GM18511 (cell line): ENCODE results near the gene EEFSEC.

Experiments used
- ATAC-seq: cut with Tn5 transposase; IDR thresholded peaks from one replicate; pipeline ENCODE4 v1.9.1; 2021; ENCODE audit warnings: mild to moderate bottlenecking, moderate library complexity; ENCODE audit not compliant: unreplicated experiment

The EEFSEC gene

DNA sequence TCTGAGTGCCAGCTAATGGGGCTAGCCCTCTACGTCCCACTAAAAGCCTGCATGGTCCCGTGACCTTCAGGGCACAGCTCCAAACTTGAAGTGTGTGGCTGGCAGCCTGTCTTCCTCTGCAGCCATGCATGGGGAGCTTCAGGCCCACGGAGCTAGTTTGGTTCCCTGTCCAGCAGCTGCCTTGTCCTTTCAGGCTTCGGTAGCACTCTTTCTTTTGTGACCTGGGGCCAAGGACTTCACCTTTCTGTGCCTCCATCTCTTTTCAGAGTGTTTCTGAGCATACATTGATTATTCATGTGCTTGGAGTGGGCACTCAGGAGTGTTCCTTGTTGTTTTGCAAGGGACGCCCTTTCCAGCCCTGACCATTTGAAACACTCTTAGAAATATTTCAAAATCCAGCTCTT, 158.2 kb downstream of the EEFSEC start:
- no peak for ATAC-seq

DNA sequence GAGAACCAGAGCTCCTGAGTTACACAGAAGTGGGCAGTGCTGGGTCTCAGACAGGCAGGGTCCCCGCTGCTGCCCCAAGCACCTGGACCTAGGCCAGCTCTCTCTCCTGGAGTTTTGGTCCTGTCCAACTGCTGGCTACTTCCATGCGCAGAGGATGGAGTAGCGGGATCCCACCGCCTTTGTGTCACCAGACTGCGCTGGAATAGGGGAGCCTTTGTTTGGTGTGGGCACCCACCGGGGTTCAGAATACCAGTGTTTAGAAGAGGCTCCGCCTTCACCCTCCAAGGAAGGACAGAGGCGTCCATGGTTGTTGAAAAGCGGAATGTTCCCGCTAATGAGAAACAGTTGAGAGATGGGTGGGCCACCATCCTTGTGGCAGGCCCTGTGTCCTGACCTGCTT, 159.0 kb downstream of the EEFSEC start:
- ATAC-seq = no peak

DNA sequence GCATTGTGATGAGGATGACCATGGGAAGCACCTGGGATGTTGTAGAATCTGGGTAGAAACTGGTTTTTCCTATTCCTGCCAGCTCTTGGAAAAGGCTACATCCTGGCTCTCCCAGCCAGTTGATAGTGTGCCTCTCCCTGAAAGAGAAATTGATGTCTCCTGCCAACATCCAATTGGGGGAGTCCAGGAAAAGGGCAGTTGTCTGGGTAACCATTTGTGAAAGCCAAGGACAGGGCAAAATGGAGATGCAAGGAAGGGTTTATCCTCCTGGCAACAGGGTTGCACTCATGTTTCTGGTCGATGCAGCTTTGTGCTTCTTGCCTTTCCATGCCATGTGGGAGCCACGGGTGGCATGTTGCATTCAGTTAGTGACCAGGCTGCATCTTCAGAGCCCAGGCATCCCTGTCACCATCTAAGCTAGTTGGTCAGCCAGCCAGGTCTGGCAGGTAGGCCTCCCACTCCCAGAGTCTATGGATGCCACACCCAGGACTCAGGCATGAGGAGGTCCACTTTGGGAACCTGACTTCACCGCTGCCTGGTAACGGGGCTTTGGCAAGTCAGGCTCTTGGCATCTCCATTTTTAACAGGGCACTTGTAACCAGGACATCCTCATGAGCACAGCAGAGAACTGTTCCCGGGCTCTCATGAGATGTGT, 159.9 kb downstream of the EEFSEC start:
- no peak for ATAC-seq

DNA sequence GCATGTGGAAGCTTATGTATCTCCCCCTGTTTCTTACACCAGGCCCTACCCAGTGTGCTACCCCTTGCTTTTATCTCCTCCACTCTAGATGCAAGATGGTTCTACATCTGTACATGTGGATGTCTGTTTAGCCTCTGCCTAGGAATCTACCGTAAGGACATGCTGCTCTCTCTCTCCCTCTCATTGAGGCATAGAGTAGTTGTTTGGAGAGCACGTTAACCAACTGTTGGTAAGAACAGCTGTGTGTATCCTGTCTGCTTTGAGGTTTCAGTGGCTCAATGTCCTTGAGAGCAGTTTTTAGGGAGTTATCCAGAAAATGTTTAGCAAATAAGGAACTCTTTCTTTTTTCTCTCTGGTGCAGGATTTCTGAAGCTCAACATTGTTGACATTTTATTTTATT, 160.7 kb downstream of the EEFSEC start:
- ATAC-seq = no peak

DNA sequence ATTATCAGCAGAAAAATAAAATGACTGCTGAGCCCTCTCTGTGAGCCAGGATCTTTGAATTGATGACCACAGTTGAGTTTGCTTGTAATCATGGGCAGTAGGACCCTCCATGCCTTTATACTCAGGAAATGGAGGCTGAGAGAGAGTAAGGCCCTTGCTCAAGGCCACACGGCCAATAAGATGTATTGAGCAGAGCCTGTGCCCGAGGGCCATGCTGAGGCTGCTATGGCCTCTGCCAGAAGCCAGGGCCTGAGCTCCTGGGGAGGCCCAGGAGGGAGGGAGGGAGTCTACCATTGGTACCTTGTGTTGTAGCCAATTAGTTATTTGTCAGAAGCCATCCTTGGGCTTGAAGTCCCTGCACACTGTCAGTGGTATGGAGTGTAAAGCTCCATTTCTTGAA, 162.0 kb downstream of the EEFSEC start:
- ATAC-seq = no peak

DNA sequence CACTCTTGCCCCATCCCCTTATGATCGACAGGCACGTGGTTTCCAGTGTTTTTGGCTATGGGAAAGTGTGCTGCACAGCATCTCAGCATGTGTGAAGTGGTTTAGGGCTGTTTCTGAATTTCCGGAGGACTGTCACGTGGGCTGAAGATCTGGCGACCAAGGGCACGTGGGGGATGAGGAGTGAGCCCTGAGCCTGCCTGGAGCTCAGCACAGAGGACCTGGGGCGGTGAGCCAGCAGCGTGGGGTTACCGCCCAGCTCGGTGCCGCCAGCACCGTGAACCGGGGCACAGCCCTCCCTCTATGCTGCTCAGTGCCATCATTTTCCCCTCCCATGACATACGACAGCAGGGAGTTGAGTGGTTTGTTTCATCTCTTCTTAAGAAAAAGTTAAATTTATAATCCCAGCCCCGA, 163.2 kb downstream of the EEFSEC start:
- no peak for ATAC-seq

DNA sequence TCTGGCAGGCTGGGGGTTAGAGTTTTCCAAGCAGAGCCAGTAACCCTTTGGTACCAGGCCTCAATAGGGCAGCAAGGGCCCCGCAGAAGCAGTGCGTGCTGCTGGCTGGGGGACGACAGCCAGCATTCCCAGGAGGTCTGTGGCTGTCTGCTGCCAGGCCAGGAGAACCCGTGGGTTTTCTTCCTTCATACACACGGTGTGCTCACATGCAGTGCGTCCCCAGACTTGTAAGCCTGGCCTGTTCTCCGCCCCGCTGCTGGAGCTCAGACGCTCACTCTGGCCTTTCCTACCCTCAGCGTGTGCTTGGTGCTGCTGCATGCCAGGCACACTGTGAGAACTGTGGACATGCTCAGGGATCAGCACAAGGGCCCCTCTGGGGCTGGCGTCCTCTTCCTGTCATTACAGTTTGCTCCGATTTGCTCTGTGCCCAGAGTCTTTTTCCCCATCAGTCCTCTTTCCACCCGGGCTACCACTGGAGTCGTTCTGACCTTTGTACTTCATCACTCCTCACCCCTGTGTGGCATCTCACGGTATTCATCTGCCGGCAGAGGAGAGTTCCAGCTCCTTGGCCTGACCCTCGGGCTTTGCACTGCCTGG, 163.9 kb downstream of the EEFSEC start:
- ATAC-seq = no peak

DNA sequence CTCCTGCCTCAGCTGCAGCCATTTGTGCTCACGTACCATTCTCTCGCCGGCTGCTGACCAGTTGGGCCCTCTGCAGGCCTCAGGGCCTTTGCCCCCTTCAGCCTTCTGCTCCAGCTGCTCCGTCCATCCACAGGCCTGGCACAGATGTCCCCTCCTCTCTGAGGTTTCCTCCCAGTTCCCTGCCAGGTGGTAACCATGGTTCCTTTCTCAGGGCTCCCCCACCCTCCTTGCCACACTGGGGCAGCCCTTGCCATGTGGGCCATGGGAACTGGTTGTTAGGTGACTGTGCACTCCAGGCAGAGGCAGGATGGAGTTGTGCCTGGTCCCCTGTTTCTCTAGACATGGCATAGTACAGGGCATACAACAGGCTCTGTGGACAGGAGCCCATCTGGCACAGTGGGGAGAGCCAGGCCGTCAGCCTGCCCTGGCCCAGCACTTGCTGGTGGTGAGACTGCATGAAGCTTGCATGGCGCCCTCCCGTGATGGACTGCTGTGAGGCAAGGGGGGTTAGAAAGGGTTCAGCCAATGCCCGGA, 164.5 kb downstream of the EEFSEC start:
- no peak for ATAC-seq

DNA sequence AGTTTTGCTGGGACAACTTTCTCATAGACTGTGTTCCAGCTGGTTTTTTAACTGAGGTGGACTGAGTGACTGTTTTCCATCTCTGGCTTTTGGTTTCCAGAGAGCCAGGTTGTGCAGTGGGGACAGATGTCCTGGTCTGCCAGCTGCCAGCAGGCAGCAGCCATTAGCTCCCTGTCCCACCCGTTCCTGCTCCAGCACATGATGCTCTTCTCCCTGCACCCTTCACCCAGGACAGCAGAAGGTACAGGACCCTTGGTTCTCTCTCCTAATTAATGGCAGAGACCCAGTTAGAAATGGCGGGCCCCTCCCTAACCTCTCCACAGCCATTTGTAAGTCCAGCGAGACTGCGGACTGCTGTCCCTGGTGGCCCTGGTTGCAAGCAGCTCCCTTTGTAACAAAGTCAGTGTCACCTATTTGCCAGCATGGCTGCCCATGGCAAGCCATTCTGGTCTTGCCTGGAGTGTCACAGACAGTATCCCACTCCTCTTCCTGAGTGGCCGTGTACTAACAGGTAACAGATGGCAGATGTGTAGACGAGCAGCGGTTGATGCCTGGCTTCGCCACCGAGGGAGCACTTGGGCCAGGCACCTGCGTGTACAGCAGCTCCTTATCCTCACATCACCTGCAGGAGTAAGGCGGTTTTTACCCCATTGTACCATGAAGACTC, 165.1 kb downstream of the EEFSEC start:
- ATAC-seq = no peak

DNA sequence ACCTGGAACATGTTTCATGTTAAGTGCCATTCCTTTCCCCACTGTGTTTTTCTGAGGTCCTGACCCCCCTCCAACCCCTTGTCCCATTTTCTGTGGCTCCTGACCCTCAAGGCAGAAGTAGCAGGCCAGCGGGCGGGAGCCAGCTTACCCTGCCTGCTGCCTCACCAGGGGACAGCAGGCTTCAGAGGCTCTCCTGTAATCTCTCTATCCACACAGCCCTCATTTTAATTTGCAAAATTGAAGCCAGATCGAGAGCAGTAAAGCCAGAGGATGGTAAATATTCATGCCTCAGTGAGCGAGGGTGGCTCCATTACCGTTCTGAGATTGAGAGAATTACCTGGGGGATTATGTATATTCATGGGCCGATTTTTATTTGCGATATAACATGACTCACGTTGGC, 165.8 kb downstream of the EEFSEC start:
- ATAC-seq = no peak

DNA sequence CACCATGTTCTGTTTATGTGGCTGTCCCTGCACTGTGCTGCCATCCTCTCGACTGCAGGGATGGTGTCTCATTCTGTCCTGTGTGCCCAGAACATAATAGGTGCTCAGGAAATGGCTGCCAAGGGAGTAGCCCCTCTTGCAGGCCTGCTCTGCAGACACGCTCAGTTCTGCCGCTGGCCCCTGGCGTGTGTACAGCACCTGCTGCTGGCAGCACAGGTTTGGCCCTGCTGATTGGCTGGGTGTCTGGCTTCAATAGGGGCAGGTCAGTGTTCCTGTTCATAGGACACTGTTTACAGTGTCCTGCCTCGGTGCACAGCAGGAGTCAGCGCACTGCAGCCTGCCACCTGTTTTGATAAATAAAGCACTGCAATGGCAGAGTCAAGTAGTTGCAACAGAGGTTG, 166.5 kb downstream of the EEFSEC start:
- ATAC-seq = no peak

DNA sequence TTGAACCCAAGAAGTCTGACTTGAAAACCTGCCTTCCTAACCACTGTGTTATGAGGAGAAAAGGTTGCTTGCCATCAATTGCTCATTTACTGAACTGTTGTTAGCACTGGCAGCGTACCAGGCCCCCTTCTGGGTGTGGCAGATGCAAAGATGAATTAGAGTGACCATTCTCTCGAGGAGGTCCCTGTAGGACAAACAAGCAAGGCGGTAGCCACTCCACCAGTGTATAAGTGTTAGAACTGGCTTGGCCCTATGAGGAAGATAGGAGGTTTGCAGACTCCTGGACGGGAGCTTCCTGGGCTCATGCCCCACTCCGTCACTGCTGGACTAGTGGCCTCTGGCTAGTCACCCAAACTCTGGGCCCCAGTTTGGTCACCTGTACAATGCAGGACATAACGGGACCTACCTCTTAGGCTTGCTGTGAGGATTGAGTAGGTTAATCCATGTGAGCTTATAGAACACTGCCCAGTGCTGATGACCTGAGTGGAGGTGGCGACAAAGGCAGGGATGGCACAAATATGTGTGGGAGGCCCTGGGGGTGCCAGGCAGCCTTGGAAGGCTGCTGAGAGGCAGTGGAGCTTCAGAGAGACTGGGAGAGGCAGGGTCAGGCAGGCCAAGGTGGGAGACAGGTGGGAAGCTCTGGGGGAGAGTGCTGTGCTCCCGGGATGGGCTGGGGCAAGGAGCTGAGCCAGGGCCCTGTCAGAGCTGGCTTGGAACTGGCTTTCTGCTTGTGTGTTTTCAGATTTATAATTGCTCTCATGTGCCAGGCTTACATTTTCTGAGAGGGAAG, 167.5 kb downstream of the EEFSEC start:
- no peak for ATAC-seq

DNA sequence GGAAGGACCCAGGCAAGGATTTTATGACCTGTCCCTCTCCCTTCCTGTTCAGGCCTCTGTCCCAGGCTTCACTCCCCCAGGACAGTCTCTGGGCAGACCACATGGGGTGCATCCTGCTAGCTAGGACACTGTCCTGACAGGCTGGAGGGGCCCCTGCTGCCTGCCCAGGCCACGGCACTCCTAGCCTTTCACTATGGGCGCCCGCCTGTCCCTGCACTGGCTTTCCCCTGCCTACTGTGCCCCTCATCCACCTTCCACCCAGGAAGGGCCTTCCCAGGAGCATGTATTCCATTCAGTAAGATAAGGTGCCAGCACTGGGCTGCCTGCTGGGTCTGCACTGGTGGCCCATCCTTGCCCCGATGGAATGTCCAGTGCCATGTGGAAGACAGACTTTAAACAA, 168.1 kb downstream of the EEFSEC start:
- ATAC-seq = no peak

DNA sequence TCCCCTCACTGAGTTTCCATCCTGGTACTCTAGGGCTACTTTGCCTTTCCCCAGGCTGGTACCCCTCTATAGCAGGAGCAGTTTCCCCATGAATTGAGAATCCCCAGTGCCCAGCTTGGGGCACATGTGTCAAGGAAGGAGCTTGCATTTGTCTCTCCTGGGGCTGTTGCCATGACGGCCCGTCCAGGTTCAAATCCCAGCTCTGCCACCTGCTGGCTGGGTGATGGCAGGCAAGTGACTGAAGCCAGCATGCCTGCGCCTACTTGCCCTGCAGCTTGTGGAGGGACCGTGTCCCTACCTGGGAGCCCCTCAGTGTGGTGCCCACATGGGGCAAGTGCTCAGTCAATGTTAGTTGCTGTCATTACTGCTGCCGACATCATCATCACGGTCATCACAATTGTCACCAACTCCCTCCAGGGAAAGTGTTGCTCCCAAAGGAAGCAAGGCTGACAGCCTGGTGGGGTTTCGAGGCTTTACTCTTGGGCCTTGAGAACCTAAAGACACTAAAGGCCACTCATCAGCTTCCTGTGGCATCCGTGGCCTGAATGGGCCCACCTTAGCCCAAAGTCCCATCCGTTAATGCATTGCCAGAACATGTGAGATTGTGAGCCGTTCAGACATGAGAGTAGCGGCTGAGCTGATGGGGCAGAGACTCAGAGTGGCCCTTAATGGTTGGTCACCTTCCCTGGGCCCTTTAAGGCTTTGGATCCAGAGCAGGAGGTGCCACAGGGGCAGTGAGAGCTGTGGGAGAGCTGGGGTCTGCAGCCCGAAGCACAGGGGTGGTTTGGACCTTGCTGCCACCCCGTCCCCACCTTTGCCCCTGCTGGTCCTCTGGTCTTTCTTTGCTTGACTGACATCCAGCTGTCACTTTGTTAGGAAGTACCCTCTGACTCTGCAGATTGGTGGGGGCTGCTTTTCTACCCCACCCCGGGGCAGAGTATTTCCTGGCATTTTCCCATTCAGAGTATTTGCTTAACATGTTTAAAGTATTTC, 169.0 kb downstream of the EEFSEC start:
- no peak for ATAC-seq

DNA sequence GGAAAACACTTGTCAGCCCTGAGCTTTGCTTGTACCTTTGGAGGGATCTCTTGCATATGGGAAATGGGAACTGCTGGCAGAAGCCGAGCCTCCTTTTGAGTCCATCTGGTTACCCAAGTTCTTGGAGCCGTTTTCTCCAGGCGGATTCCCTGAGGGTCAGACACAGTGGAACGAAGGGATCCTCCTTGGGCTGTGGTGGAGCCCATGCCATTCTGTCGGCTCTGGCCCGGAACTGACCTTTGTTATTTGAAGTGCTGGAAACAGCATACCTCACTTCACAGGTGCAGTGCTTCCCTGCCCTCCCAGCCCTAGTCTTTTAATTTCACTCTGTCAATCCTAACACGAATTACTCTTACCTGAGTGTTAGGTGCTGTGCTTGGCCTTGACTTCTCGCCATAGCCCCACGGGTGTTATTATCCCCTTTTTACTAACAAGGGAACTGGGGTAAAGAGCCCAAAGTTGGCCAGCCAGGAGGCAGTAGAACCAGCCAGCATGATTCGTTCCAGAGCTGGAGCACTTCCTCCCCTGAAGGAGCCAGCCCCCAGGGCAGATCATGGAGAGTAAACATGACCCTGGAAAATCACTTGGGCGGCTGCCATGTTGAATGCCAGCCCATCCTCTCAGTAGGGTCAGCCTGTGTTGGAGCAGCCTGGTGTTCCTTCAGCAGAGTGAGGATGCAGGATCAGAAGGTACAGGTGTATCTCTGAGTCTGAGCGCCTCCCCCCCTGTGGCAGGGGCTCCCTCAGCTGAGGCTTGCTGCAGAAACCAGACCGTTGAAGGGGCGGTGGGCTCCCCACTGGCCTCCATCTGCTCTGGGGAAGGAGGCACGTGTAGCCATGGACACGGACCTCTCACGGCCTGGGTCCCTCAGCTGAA, 170.2 kb downstream of the EEFSEC start:
- ATAC-seq = no peak

DNA sequence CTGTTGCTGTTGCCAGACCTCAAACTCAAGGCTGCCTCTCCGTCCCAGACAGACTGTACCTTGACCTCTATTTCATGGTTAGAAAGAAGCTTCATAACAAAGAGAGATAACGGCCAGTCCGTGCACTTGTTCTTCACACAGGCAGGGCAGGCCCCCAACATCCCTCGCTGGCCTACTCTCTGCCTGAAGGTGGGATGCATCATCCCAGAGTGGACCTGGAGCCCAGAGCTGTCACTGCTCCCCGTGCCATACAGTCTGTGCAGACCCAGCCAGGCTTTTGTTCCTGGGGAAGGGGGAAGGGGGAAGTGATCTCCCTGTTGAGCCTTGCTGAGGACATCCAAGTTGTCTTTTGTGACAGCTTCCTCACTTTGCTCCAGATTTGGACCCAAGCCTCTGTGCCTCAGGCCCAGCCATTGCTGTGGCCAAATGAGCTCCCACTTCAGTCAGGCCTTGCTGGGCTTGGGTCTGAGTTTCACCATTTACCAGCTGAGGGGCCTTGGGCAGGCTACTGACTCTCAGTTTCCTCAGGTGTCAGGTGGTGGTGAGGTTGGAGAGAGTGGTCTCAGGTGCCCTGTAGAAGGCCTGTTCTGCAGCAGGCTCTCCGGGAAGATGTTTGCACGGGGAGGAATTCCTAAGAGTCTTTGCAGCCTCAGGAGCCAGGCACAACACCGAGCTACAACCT, 171.8 kb downstream of the EEFSEC start:
- ATAC-seq = no peak

DNA sequence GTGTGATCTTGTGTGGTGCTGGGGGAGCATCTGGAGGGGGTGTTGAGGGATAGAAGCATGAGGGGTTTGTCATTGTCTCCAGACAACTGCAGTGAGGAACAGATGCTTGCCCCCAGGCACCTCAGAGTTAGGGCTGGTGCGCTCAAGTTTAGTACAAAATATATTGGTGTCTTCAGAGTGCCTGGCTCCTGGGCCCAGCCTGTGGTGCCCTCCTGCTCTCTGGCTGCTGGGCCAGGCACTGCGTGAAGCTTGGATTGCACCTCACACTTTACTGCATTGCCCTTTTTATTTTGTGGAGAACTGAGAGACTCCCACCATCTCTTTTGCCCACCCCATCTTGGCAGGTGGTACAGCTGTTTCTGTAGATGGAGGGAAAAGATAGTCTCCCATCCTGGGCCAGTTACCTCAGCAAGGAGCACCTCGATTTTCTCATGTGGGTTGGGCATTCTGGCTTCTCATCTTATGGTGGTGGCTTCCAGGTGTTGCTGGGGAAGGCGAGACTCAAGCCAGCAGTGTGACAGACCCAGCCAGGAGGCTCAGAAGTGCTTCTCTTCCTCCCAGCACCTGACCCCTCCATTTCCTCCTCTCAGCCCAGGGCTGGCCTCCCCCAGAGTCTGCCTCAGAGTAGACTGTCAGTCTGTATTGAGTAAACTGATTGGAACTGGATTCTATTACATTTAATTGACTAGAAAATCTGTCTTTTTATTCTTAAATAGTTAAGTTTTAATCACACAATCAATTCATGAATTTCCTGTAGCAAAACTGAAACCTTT, 173.0 kb downstream of the EEFSEC start:
- no peak for ATAC-seq

DNA sequence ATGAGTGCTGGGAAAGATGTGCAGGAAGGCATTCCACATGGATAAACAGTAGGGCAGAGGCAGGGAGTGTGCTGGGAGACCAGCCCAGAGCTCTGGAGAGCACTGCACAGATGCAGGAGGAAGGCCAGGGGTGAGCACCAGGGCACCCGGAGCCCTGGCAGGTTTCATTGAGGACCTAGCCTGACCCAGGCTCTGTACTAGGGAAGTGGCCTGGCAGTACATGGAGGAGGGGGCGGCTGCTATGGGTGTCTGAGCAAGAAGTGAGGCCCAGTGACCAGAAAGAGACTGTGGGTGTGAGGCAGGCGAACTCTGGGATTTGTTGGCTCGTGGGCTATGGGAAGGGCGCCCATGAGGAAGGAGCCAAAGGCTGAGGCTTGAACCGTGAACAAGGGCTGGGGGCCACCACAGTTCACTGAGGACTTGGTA, 174.3 kb downstream of the EEFSEC start:
- ATAC-seq = no peak
